ENCODE measurements around the gene LUZP1. TPM values are rescaled to one million over a fixed set of nuclear protein-coding genes. Genes with fewer than 3 reads are reported as not detected.
"Not testable (repeated sequence)": the region's sequence is repeated elsewhere in the genome, so short reads cannot be mapped to it uniquely, and the experiment has no call there.

LUZP1 gene
- 9.1 TPM for polyA plus RNA-seq (2012; ENCODE audit: insufficient read depth, insufficient read length)

DNA sequence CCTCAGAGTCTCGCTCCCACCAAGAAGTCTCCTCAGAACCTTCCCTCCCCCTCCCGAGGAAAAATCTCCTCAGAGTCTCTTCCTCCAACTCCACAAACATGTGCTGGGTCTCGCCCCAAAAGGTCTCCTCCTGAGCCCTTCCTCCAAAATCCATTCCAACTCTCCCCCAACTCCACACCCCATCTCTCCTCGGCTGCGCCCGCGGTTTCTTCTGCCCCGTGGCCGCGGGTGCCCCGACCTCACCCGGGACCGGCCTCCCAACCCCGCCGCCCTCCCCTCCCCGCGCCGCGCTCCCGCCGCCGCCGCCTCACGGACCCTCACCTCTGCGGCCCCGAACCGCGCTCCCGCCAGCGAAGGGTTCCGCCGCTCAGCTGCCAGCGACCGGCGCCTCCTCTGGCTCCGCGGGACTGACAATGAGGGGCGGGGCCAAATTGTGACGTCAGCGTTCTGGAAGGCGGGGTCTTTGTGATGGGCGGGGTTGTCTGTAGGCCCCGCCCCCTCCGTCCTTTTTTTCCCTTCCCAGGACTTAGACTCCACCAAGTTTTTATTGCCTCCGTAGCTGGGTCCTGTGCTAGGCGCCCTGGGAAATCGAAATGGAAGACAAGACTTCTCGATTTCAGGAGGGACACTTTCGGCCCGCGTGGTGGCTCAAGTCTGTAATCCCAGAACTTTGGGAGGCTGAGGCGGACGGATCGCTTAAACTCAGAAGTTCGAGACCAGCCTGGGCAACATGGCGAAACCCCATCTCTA lies at the start of gene LUZP1:
TSS of gene LUZP1 (minus strand) at position 412 of the 750 bp plus-strand sequence.
- DNase-seq (ENCODE audit: low read depth, low spot score): peak; percentile 64
- H3K4me3 ChIP-seq (ENCODE audit: low read length): peak within 1 kb of the TSS; percentile 85

DNA sequence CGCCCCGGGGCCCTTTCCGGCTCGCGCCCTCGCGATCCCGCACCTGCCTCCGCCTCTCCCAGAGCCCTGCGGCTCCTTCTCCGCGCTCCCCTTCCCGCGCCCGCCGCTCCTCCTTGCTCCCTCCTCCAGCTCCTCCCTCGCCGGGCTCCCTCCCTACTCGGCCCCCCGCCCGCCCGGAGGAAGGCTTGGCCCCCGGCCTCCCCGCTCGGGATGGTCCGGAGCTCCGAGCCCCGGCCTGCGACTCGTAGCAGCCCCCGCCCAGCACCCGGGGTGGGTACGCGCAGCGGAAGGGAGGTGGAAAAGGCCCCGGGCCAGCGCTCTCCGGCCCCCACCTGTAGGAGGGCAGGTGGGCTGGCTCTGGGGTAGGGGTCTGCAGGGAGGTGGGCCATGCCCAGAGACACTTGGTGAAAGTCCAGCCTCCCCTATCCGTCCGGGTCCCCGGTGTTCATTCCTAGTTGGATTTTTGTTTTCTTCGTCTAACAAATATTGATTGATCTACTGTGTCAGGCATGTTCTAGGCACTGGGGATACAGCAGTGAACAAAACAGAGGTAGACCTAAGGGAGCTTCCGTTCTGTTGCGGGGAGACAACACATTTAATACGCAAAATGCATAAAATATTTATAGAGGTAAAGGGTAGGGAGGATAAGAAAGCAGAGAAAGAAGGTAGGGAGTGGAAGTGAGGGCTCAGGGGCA lies 48.9 kb upstream of the LUZP1 start, which contains the start of gene HTR1D:
TSS of gene HTR1D (minus strand) at position 82 of the 695 bp plus-strand sequence. CDS start 23,283 bp downstream, outside the sequence.
- no peak for DNase-seq (ENCODE audit: low read depth, low spot score)
- H3K4me3 ChIP-seq (ENCODE audit: low read length): no peak within 1 kb of the TSS; the same call in 1 of the 2 replicates

DNA sequence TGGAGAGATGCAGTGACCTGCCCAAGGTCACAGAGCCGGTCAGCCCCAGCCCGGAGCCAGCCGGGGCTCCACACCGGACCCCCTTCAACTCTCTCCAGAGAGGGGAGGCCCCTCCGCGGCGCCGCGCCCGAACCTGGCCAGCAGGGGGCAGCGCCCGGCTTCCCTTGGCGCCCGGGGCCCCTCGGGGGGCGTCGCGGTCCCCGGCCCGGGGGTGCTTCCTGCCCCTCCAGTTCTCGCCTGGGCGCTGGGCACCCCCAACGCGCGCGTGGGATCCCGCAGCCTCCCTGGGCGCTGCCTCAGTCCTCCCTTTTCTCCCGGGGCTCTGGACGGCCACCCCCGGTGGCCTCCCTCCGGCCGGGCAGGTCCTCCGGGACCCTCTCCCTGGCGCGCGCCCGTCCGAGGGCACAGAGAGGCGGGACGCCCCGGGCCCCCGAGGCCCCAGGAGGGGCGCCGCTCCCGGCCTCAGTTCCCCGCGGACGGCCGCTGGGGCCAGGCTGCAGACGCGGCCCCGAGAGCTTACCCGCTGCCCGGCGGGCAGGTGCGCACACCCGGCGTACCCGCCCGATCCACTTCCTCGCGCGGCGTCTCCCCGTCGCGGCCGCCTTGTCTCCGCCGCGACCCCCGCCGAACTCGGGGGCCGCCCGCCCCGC lies 48.2 kb upstream of the LUZP1 start:
- DNase-seq (ENCODE audit: low read depth, low spot score): no peak
- no peak overlapping the region; the same call in 1 of the 2 replicates for H3K4me3 ChIP-seq (ENCODE audit: low read length)

DNA sequence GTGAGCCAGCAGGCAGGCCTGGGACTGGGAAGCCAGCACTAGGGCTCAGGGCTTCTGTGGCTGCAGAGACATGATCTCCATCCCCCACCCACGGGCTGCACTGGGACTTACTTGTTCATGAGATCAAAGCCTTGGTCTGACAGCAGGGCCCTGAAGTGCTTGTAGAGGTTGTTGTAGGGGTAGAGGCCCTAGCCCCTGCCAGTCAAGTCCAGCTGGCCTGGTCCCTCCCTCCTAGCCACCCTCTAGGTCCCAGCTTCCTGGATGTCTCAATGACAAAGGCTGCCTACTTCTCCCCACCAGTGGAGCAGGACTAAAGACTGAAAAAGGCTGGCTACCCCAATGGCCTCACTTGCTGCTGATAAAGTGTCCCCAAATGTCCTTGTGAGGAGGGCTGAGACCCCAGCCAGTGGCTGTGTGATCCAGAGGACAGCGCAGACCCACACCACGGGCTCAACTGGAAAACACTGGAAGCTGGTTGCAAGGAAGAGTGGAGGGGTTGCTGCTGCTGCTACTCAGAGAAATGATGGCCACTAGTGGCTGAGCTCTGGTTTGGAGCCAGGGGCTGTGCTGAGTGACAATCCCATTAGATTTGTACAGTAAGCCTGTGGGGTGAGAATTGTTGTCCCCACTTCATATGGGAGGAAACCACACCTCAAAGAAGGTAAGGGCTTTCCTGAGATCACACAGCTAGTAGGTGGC lies 47.2 kb upstream of the LUZP1 start:
- H3K4me3 ChIP-seq (ENCODE audit: low read length): no peak overlapping the region
- DNase-seq (ENCODE audit: low read depth, low spot score): no peak

GRCh38 chr1:23215291-23215690 lies 46.6 kb upstream of the LUZP1 start:
- DNase-seq (ENCODE audit: low read depth, low spot score): no peak
- no peak overlapping the region for H3K4me3 ChIP-seq (ENCODE audit: low read length)

DNA sequence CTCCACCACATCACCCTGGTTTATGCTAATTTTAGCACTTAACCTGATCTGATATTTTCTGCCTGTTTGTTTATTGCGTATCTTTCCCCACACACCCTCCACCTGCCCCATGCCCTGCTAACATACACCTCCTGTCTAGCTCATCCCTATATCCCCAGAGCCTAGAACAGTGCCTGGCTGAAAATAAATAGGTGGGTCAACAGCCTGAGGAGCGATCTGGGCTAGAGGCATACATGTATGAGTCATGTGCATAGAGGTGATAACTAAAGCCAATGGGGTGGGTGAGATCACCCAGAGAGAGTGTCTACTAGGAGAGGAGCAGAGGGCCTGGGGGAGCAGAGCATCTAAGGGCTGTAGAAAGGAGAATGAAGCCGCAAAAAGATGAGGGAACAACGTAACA lies 46.0 kb upstream of the LUZP1 start:
- H3K4me3 ChIP-seq (ENCODE audit: low read length): no peak overlapping the region
- DNase-seq (ENCODE audit: low read depth, low spot score): no peak

GRCh38 chr1:23211955-23212354 lies 43.3 kb upstream of the LUZP1 start:
- DNase-seq (ENCODE audit: low read depth, low spot score): no peak
- no peak overlapping the region for H3K4me3 ChIP-seq (ENCODE audit: low read length)

- no peak for DNase-seq (ENCODE audit: low read depth, low spot score)
- no peak overlapping the region for H3K4me3 ChIP-seq (ENCODE audit: low read length)
Measured at GRCh38 chr1:23210963-23211362, 42.3 kb upstream of the LUZP1 start.

GRCh38 chr1:23210351-23210785 lies 41.7 kb upstream of the LUZP1 start:
- no peak for DNase-seq (ENCODE audit: low read depth, low spot score)
- no peak overlapping the region for H3K4me3 ChIP-seq (ENCODE audit: low read length)

GRCh38 chr1:23209770-23210169 lies 41.1 kb upstream of the LUZP1 start:
- no peak overlapping the region for H3K4me3 ChIP-seq (ENCODE audit: low read length)
- no peak for DNase-seq (ENCODE audit: low read depth, low spot score)

DNA sequence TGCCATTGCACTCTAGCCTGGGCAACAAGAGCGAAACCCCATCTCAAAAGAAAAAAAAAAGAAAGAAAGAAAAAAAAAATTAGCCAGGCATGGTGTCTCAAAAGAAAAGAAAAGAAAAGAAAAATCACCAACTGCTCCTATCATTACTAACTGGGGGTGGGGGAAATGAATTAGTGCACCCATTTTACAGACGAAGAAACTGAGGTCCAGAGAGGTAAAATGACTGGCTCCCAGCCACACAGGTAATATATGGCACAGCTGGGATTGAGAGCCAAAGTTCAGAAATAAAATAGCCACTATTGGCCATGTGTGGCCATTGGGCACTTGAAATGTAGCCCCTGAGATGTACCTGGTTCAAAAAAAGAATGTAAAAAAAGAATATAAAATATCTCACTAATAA lies 39.9 kb upstream of the LUZP1 start:
- H3K4me3 ChIP-seq (ENCODE audit: low read length): no peak overlapping the region
- DNase-seq (ENCODE audit: low read depth, low spot score): no peak

DNA sequence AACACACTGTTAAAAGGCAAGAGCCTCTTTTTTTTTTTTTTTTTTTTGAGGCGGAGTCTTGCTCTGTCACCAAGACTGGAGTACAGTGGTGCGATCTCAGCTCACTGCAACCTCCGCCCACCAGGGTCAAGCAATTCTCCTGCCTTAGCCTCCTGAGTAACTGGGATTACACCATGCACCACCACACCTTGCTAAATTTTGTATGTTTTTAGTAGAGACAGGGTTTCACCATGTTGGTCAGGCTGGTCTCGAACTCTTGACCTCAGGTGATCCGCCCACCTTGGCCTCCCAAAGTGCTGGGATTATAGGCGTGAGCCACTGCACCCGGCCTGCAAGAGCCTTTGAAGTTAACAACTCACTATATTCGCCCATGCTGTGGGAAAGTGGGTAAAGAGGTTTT lies 39.1 kb upstream of the LUZP1 start:
- not testable (repeated sequence) for H3K4me3 ChIP-seq (ENCODE audit: low read length); DNase-seq (ENCODE audit: low read depth, low spot score)

GRCh38 chr1:23202263-23202749 lies 33.6 kb upstream of the LUZP1 start:
- no peak overlapping the region for H3K4me3 ChIP-seq (ENCODE audit: low read length)
- DNase-seq (ENCODE audit: low read depth, low spot score): no peak

DNA sequence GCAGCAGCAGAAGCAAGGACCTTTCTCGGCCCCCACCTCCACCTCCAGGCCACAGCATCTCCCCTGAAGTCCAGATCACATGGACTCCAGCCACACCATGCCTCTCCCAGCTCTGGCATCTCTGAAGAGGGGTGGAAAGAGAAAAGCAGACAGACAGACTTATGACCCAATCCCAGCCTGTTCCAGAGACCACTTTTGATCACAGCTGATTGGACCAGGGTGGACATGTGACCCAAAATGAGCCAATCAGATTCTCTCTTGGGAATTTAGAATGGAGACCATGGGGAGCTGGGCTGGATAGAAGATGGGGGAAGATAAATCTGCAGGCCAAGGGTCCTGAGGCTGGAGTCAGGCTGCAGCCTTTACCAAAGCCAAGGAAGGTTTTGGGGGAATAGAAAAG lies 32.2 kb upstream of the LUZP1 start:
- no peak overlapping the region for H3K4me3 ChIP-seq (ENCODE audit: low read length)
- DNase-seq (ENCODE audit: low read depth, low spot score): no peak

- no peak for DNase-seq (ENCODE audit: low read depth, low spot score)
- H3K4me3 ChIP-seq (ENCODE audit: low read length): no peak overlapping the region
Measured at GRCh38 chr1:23198373-23198772, 29.7 kb upstream of the LUZP1 start.

- DNase-seq (ENCODE audit: low read depth, low spot score): no peak
- no peak overlapping the region for H3K4me3 ChIP-seq (ENCODE audit: low read length)
Measured at GRCh38 chr1:23196627-23197328, 28.1 kb upstream of the LUZP1 start.

DNA sequence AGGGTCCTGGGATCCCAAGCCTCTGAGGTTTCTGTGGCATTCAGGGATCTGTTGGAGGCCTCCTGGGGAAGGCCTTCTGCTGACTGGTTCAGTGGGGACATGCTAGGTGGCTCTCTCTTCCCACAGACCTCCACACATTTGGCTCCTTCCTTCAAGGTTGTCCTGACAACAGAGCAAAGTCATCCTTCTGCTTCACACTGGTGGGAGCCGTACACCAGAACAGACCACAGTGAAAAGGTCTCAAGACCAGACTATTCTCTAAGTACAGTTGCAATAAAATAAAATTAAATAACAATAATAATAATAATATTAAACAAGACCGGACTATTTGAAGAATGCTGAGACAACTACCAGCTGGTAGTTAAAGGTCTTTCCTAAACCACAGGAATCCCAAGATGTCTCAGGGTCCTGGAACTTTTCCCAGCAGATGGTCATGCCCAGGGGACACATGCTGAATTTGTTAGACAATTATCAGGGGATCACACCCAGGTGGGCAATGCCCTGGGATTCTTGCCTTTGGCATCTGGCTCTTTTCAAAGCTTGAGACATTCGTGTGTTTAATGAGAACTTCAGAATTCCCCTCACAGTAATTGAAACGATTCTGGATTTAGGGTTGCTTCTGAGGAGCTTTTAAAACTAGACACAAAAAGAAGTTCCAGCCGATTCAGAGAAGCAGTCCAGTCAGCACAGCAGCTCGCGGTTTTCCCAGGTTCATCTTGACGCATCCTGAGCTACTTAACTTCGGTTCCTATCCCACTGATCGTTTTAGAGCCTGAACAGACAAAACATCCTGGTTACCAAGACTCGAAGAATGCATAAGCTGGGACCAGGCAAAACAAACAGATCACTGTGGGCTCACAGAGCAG lies 25.7 kb upstream of the LUZP1 start:
- no peak overlapping the region for H3K4me3 ChIP-seq (ENCODE audit: low read length)
- no peak for DNase-seq (ENCODE audit: low read depth, low spot score)
